PC-9 (cell line): ENCODE results near the gene SLC7A11.

Experiments used
- EZH2 ChIP-seq: fragments of 200-600 bp; sonication (generic); IDR thresholded peaks from 2 replicates; pipeline ENCODE4 v1.8.0; 2017; ENCODE audit warnings: antibody characterized with exemption, low read depth
- TF ChIP-seq, protein P1 (sequence below): fragments of 200-600 bp; sonication (generic); conservative IDR thresholded peaks from 2 replicates; pipeline ENCODE4 v1.6.1; 2017; ENCODE audit warnings: mixed run types, antibody characterized with exemption, mild to moderate bottlenecking, moderate library complexity

GRCh38 chr4:138196153-138196552 lies 46.0 kb downstream of the SLC7A11 start:
- TF ChIP-seq, protein P1, sequence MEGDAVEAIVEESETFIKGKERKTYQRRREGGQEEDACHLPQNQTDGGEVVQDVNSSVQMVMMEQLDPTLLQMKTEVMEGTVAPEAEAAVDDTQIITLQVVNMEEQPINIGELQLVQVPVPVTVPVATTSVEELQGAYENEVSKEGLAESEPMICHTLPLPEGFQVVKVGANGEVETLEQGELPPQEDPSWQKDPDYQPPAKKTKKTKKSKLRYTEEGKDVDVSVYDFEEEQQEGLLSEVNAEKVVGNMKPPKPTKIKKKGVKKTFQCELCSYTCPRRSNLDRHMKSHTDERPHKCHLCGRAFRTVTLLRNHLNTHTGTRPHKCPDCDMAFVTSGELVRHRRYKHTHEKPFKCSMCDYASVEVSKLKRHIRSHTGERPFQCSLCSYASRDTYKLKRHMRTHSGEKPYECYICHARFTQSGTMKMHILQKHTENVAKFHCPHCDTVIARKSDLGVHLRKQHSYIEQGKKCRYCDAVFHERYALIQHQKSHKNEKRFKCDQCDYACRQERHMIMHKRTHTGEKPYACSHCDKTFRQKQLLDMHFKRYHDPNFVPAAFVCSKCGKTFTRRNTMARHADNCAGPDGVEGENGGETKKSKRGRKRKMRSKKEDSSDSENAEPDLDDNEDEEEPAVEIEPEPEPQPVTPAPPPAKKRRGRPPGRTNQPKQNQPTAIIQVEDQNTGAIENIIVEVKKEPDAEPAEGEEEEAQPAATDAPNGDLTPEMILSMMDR: no peak
- TF ChIP-seq EZH2: no peak
